Heart right ventricle (tissue), 16 donors: Measurements from ENCODE around the gene TEX101. TPM values are rescaled to one million over a fixed set of nuclear protein-coding genes. Genes with fewer than 3 reads are reported as not detected.

ENCODE experiments used
- ATAC-seq, 8 donors: fragments of 200-7000 bp; cut with Tn5 transposase; one replicate each; pipeline ENCODE4 v1.9.1; 2020; ENCODE audit warnings: mild to moderate bottlenecking in 8 of 8, moderate library complexity in 8 of 8, moderate number of reproducible peaks in 1 of 8
- DNase-seq, 2 donors: peaks; one replicate each; pipeline ENCODE4 v3.0.0-alpha.2; 2020
- H3K27ac ChIP-seq, 10 donors: fragments of 200-600 bp; sonication (generic) in 2 of 10; one replicate each; pipeline versions ENCODE4 v1.5.0 to v1.8.0; 2020 to 2022; ENCODE audit warnings: mild to moderate bottlenecking in 3 of 10
- H3K27me3 ChIP-seq, 7 donors: fragments of 200-600 bp; one replicate each; pipeline ENCODE4 v1.8.0; 2021 to 2022; ENCODE audit warnings: mild to moderate bottlenecking in 2 of 7
- H3K36me3 ChIP-seq, 9 donors: fragments of 200-600 bp; sonication (generic) in 1 of 9; one replicate each; pipeline versions ENCODE4 v1.5.0 to v1.8.0; 2020 to 2022; ENCODE audit warnings: mild to moderate bottlenecking in 2 of 9
- H3K4me1 ChIP-seq, 9 donors: fragments of 200-600 bp; sonication (generic) in 1 of 9; one replicate each; pipeline versions ENCODE4 v1.5.0 to v1.8.0; 2020 to 2022; ENCODE audit warnings: mild to moderate bottlenecking in 4 of 9
- H3K4me3 ChIP-seq, 10 donors: fragments of 200-600 bp; sonication (generic) in 2 of 10; one replicate each; pipeline versions ENCODE4 v1.5.0 to v1.8.0; 2020 to 2022; ENCODE audit warnings: mild to moderate bottlenecking in 7 of 10, moderate library complexity in 2 of 10
- H3K9me3 ChIP-seq, 11 donors: fragments of 200-600 bp in 10 of 11; sonication (generic) in 2 of 11; one replicate each; pipeline versions ENCODE4 v1.5.0 to v1.8.0; 2013 to 2022; ENCODE audit warnings: mild to moderate bottlenecking in 2 of 11, control low read depth in 1 of 11, moderate library complexity in 1 of 11
- WGBS, 2 donors: extraction: QIAGEN DNeasy Blood & Tissue Kit; methylation state at CpG; one replicate each; pipeline ENCODE4 v1.1.7; 2013; ENCODE audit warnings: inconsistent platforms in 1 of 2; 5-methylcytosine and 5-hydroxymethylcytosine counted together
- intact Hi-C, 10 donors: fragments of 100-400 bp; cut with DNase I; formaldehyde crosslinking; loops; one replicate each; pipeline versions ENCODE4 v1.11.1 to v1.14.2; 2022
- polyA plus RNA-seq, 2 donors: library from polyadenylated mRNA; stranded (reverse); fragments of 200-250 nt; gene quantifications; one replicate each; pipeline ENCODE4 v1.2.3, GENCODE V29; 2013
- total RNA-seq, 10 donors: library from RNA; stranded (reverse); fragmentation: NEBNext Ultra II Directional in 3 of 10; extraction: Animal tissue kit (Norgen Biotek cat#: 25700) in 3 of 10; gene quantifications; one replicate each; pipeline versions ENCODE4 v1.2.1 to v1.2.4, GENCODE V29; 2021 to 2023
- TF ChIP-seq, protein P1 (sequence below), 9 donors: fragments of 200-600 bp; sonication (generic) in 2 of 9; IDR thresholded peaks; one replicate each; pipeline versions ENCODE4 v1.5.0 to v1.8.0; 2021 to 2022; ENCODE audit warnings: antibody characterized with exemption in 9 of 9, mild to moderate bottlenecking in 5 of 9, moderate library complexity in 1 of 9
- donor health status: Arrhythmogenic right ventricular cardiomyopathy.
- donor health status: ischemic (EF 13 %, LVEDD 7.1; RV severe dilation, severe dysfunction).
- donor health status: healthy with polysubstance abuse.
- donor health status: DM: no; HTN: yes; CAD: no.
- donor health status: DM: no; HTN: no; CAD: no.
- donor health status: ischemic (EF 25% LVEDD 6.9; RV normal size, moderate dysfunction).
- donor health status: ischemic (EF 25% LVEDD 5.7; RV mildly dilated, moderate dysfunction).
- donor health status: healthy.
- donor health status: DM: yes; HTN: yes; CAD: no.
- donor health status: Ischemic cardiomyopathy.
- donor health status: ischemic (EF 35%, LVEDD 5.7; RV mildly dilated, moderate dysfunction).
- donor health status: nonischemic (EF 11% LVEDD 7.7; RV severe dilation, severe dysfunction).
- donor health status: DM: yes; HTN: yes; CAD: no.
- donor health status: PGD.
- donor health status: ischemic (EF 29% LVEDD 5.4; RV normal size, mild dysfunction).
- donor health status: nonischemic (EF 23%, LVEDD 6.1; RV moderate dilation, normal function).

TEX101 gene
- total and polyA plus RNA-seq, 12 donors = not detected

DNA sequence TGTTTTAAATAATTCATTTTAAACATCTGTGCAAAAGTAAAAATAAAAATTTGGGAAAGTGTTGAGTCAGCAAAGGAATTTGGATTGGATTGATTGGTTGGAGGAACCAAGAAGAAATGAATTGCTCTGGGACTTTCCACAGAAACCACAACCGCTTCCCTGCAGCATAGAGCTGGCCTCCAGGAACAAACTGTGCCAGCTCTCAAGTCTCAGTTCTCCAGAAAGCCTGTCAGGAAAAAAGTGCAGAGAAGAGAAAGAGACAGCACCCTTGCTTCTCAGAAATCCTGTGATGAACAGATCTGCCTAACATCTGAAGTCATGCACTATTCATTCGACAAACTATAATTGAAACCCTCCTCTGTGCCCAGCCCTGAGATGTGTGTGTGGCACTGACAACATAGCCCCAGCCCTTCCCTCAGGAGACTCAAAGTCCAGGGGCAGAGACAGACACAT lies 35.9 kb downstream of the TEX101 start:
- TF ChIP-seq, protein P1, sequence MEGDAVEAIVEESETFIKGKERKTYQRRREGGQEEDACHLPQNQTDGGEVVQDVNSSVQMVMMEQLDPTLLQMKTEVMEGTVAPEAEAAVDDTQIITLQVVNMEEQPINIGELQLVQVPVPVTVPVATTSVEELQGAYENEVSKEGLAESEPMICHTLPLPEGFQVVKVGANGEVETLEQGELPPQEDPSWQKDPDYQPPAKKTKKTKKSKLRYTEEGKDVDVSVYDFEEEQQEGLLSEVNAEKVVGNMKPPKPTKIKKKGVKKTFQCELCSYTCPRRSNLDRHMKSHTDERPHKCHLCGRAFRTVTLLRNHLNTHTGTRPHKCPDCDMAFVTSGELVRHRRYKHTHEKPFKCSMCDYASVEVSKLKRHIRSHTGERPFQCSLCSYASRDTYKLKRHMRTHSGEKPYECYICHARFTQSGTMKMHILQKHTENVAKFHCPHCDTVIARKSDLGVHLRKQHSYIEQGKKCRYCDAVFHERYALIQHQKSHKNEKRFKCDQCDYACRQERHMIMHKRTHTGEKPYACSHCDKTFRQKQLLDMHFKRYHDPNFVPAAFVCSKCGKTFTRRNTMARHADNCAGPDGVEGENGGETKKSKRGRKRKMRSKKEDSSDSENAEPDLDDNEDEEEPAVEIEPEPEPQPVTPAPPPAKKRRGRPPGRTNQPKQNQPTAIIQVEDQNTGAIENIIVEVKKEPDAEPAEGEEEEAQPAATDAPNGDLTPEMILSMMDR (IDR thresholded peaks at IDR 0.05) = no peak
- Histone ChIP-seq H3K27ac (peak overlapping the region in 1 of 10 donors; percentile 31), H3K36me3 (no peaks in the 10 kb centered on the region), H3K4me3 (no peak overlapping the region), H3K4me1 (peaks cover 0 to 20% (median 0%) of the 10 kb centered on the region in 9 donors), H3K27me3 (no peaks in the 10 kb centered on the region), H3K9me3 (peaks cover 0 to 5% (median 0%) of the 10 kb centered on the region in 11 donors)
- WGBS, 2 donors = 73 to 81% methylated on average over 2 of the region's 2 CpGs
- no peak for DNase-seq
- intact Hi-C loops = loop anchor here in 2 of 10 donors (5.0 to 10.0 kb wide), 2 partner anchors 52 to 204 kb away; partner anchors contain the start of gene PHLDB3 (in 1 of the 2)
- ATAC-seq = peak in 2 of 8 donors; percentile 27 to 34

DNA sequence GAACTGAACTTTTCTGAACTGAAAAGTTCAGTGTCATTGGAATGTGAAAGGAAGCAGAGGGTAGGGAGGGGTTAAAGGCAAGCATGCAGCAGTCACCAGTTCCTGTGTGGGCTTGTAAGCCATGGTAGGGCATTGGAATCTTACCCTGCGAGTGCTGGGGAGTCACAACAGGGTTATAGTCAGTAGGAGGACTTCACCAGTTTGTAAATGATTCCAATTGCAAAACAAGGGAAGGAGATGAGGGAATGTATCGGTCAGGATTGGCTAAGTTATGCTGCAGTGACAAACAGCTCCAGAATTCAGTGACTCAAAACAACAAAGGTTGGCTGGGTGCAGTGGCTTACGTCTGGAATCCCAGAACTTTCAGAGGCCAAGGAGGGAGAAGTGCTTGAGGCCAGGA lies 37.9 kb downstream of the TEX101 start:
- intact Hi-C loops = loop anchor here in 2 of 10 donors (5.0 to 10.0 kb wide), 2 partner anchors 50 to 202 kb away; partner anchors contain the start of gene PHLDB3 (in 1 of the 2)
- Histone ChIP-seq H3K4me1 (peaks cover 0 to 18% (median 0%) of the 10 kb centered on the region in 9 donors), H3K4me3 (no peak overlapping the region), H3K36me3 (no peaks in the 10 kb centered on the region), H3K27me3 (no peaks in the 10 kb centered on the region), H3K9me3 (peaks cover 0 to 5% (median 0%) of the 10 kb centered on the region in 11 donors), H3K27ac (no peak overlapping the region)
- DNase-seq (no peak), ATAC-seq (no peak)
- TF ChIP-seq, protein P1 (IDR thresholded peaks at IDR 0.05) = no peak
- 60 to 61% methylated on average over 3 of the region's 3 CpGs for WGBS, 2 donors

DNA sequence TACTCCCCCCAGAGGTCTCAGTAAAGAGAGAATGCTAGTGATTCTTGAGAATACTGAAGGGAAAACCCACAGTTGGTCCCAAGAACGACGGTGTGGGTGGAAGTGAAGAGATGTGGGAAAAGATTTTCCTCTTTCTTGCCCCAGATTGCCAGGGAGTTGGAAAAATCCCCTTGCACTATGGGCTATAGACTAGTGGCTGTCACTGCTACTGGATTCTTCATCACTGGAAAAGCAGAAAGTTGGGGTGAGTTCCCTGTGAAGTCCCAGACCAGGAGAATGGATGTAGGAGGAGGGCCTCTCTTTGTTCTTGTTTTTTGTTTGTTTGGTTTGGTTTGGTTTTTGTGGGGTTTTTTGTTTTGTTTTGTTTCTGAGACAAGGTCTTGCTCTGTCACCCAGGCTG lies 39.3 kb downstream of the TEX101 start:
- no peak for ATAC-seq
- TF ChIP-seq, protein P1 (IDR thresholded peaks at IDR 0.05) = no peak
- intact Hi-C loops = loop anchor here in 2 of 10 donors (5.0 to 10.0 kb wide), 2 partner anchors 48 to 201 kb away; partner anchors contain the start of gene PHLDB3 (in 1 of the 2)

DNA sequence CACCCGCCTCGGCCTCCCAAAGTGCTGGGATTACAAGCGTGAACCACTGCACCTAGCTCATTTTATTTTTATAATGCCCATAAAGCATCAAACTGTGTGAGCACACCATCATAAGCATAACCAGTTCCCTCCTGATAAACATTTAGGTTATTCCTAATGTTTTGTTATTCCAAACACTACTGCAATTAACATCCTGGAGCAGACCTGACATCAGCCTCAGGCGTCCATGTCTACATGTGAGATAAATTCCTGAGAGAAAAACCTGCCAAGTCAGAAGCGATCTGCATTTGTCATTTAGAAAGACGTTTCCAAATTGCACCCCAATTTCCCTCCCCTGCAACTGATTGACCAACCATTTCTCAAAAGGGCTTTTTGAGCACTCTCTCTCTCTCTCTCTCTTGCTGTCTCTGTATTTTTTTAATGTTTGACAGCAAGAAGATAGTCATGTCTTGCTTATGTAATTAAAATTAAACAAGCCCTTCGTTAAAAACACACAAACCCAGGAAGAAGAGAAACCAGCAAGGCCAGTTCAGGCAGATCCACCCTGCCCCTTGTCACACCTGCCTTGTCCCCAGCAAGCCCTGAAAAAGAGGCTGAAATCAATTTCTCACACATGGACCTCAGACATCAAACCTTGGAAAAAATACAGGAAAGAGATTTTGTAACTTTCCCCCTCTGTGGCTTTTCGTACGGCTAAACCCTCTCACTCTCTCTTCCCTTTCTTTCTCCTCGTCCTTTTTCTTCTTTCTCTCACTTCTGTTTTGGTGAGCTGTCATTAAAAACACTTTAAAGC lies 40.8 kb downstream of the TEX101 start:
- H3K36me3 ChIP-seq = no peaks in the 10 kb centered on the region
- H3K4me3 ChIP-seq = no peak overlapping the region
- DNase-seq (no peak), ATAC-seq (no peak)
- intact Hi-C loops = loop anchor here in 1 of 10 donors (10.0 kb wide), 1 partner anchor 199 kb away; no protein-coding TSS in a partner anchor
- peaks cover 0 to 5% (median 0%) of the 10 kb centered on the region in 11 donors for H3K9me3 ChIP-seq
- WGBS, 2 donors = 58 to 61% methylated on average over 10 of the region's 10 CpGs
- no peaks in the 10 kb centered on the region for H3K27me3 ChIP-seq
- no peak overlapping the region for H3K27ac ChIP-seq
- H3K4me1 ChIP-seq = peaks cover 0 to 12% (median 0%) of the 10 kb centered on the region in 9 donors
- TF ChIP-seq, protein P1 (IDR thresholded peaks at IDR 0.05) = no peak

More for the DNA sequence above, 39.3 kb downstream of the TEX101 start:
- no peak for DNase-seq
- Histone ChIP-seq H3K4me3 (no peak overlapping the region), H3K27me3 (no peaks in the 10 kb centered on the region), H3K36me3 (no peaks in the 10 kb centered on the region), H3K27ac (no peak overlapping the region), H3K4me1 (peaks cover 0 to 18% (median 0%) of the 10 kb centered on the region in 9 donors), H3K9me3 (peaks cover 0 to 5% (median 0%) of the 10 kb centered on the region in 11 donors)
- 88 to 89% methylated on average over 2 of the region's 2 CpGs for WGBS, 2 donors
